ENCODE data around the gene DPAGT1.

The DPAGT1 gene

DNA sequence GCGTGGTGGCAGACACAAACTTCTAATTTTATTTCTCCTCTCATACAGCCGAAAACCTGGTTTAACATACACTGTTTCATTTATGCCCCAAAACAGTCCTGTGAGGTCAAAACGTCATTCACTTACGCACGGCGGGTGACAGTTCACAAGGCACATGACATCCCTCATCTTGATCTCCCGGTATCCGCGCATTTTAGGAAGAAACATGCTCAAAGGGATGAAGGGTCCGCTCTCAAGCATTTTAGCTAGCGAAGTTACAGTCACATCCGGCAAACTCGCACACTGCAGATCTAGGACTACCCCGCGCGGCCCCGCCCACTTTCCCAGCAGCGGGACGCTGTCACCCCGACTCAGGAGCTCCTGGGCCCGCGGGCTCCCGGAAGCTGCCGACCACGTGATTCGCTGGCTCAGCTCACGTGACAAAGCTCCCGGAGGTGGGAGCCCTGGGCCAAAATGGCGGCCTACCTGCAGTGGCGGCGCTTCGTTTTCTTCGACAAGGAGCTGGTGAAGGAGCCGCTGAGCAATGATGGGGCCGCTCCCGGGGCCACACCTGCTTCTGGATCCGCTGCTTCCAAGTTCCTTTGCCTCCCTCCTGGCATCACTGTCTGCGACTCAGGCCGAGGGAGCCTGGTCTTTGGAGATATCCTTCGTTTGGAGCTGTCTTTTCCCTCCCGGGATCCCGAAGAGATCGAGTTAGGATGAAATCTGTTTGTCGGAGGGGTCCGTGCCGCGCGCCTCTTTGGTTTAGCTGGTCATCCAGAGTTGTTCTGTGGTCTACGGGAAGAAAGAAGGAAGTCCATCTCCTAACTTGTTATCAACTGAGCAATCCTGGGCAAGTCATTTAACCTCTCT, 34.1 kb downstream of the DPAGT1 start, which contains the start of gene VPS11 (continued):
- 0 out of 2 replicates have a peak, but pooled peaks have one; percentile 42 for TF ChIP-seq TRIM28 (IDR thresholded peaks at IDR 0.05; ENCODE audit: borderline replicate concordance, low read length)
- no peak for TF ChIP-seq SCRT2 (tag by site-specific recombination; IDR thresholded peaks at IDR 0.05)
- no peak for TF ChIP-seq BCL11B (tag by site-specific recombination; IDR thresholded peaks at IDR 0.05; ENCODE audit: low read depth)
- TF ChIP-seq ZNF585B (tag by site-specific recombination; IDR thresholded peaks at IDR 0.05), result no peak
- TF ChIP-seq ZNF621 (tag by site-specific recombination; IDR thresholded peaks at IDR 0.05), result no peak
- peak; percentile 81 for TF ChIP-seq SP2 (tag by site-specific recombination; IDR thresholded peaks at IDR 0.05)
- TF ChIP-seq ZNF580 (tag by site-specific recombination; IDR thresholded peaks at IDR 0.05), result 0 out of 2 replicates have a peak, but pooled peaks have one; percentile 48
- no peak for TF ChIP-seq ZNF623 (tag by site-specific recombination; IDR thresholded peaks at IDR 0.05)
- TF ChIP-seq ZNF335 (tag by site-specific recombination; conservative IDR thresholded peaks at IDR 0.05), result peak; percentile 78
- TF ChIP-seq HOXA7 (CRISPR knock-in tag; IDR thresholded peaks at IDR 0.05; ENCODE audit: borderline replicate concordance), result no peak
- no peak for TF ChIP-seq ZBTB7A (tag by site-specific recombination; IDR thresholded peaks at IDR 0.05; ENCODE audit: low read depth)
- no peak for TF ChIP-seq ZNF792 (tag by site-specific recombination; IDR thresholded peaks at IDR 0.05)
- TF ChIP-seq ZNF76 (tag by site-specific recombination; IDR thresholded peaks at IDR 0.05; ENCODE audit: borderline replicate concordance, low read depth), result peak; percentile 61; the same call in 1 of the 2 replicates
- TF ChIP-seq ZNF292 (tag by site-specific recombination; IDR thresholded peaks at IDR 0.05; ENCODE audit: borderline replicate concordance, low read depth), result no peak
- TF ChIP-seq ZNF223 (tag by site-specific recombination; IDR thresholded peaks at IDR 0.05), result no peak
- TF ChIP-seq SP3 (tag by site-specific recombination; IDR thresholded peaks at IDR 0.05), result peak; percentile 74
- TF ChIP-seq ZBTB8A (tag by site-specific recombination; IDR thresholded peaks at IDR 0.05), result no peak
- no peak for TF ChIP-seq ZNF10 (tag by site-specific recombination; IDR thresholded peaks at IDR 0.05)
- no peak for TF ChIP-seq ZNF624 (tag by site-specific recombination; IDR thresholded peaks at IDR 0.05)
- no peak for TF ChIP-seq ZNF114 (tag by site-specific recombination; IDR thresholded peaks at IDR 0.05)
- TF ChIP-seq ZBTB48 (tag by site-specific recombination; IDR thresholded peaks at IDR 0.05), result no peak
- no peak for TF ChIP-seq ZNF473 (tag by site-specific recombination; IDR thresholded peaks at IDR 0.05)
- no peak for TF ChIP-seq GFI1B (tag by site-specific recombination; IDR thresholded peaks at IDR 0.05)
- no peak for TF ChIP-seq ZNF280D (tag by site-specific recombination; IDR thresholded peaks at IDR 0.05)
- TF ChIP-seq, protein P1, sequence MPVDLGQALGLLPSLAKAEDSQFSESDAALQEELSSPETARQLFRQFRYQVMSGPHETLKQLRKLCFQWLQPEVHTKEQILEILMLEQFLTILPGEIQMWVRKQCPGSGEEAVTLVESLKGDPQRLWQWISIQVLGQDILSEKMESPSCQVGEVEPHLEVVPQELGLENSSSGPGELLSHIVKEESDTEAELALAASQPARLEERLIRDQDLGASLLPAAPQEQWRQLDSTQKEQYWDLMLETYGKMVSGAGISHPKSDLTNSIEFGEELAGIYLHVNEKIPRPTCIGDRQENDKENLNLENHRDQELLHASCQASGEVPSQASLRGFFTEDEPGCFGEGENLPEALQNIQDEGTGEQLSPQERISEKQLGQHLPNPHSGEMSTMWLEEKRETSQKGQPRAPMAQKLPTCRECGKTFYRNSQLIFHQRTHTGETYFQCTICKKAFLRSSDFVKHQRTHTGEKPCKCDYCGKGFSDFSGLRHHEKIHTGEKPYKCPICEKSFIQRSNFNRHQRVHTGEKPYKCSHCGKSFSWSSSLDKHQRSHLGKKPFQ (tag by site-specific recombination; IDR thresholded peaks at IDR 0.05), result no peak; the same call in 1 of the 2 replicates
- no peak for TF ChIP-seq ZNF202 (tag by site-specific recombination; IDR thresholded peaks at IDR 0.05; ENCODE audit: borderline replicate concordance)
- TF ChIP-seq ZNF785 (tag by site-specific recombination; IDR thresholded peaks at IDR 0.05), result no peak
- peak; percentile 19; the same call in 1 of the 2 replicates for TF ChIP-seq ZFP69B (tag by site-specific recombination; IDR thresholded peaks at IDR 0.05)
- no peak for TF ChIP-seq ZNF211 (tag by site-specific recombination; IDR thresholded peaks at IDR 0.05; ENCODE audit: low read depth)
- TF ChIP-seq, protein P2, sequence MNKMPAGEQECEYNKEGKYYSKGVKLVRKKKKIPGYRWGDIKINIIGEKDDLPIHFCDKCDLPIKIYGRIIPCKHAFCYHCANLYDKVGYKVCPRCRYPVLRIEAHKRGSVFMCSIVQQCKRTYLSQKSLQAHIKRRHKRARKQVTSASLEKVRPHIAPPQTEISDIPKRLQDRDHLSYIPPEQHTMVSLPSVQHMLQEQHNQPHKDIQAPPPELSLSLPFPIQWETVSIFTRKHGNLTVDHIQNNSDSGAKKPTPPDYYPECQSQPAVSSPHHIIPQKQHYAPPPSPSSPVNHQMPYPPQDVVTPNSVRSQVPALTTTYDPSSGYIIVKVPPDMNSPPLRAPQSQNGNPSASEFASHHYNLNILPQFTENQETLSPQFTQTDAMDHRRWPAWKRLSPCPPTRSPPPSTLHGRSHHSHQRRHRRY (tag by site-specific recombination; IDR thresholded peaks at IDR 0.05), result no peak
- no peak for TF ChIP-seq ZNF121 (tag by site-specific recombination; IDR thresholded peaks at IDR 0.05)
- peak; percentile 31; the same call in 1 of the 2 replicates for TF ChIP-seq PATZ1 (tag by site-specific recombination; IDR thresholded peaks at IDR 0.05)
